DMS79 treated with DMSO at 0.1 percent for 48 hours (cell line): ENCODE measurements around the gene EYA2.

ENCODE experiments used
- DNase-seq: peaks from one replicate; lab custom pipeline; 2025; lab: John Stamatoyannopoulos, UW

EYA2 gene

DNA sequence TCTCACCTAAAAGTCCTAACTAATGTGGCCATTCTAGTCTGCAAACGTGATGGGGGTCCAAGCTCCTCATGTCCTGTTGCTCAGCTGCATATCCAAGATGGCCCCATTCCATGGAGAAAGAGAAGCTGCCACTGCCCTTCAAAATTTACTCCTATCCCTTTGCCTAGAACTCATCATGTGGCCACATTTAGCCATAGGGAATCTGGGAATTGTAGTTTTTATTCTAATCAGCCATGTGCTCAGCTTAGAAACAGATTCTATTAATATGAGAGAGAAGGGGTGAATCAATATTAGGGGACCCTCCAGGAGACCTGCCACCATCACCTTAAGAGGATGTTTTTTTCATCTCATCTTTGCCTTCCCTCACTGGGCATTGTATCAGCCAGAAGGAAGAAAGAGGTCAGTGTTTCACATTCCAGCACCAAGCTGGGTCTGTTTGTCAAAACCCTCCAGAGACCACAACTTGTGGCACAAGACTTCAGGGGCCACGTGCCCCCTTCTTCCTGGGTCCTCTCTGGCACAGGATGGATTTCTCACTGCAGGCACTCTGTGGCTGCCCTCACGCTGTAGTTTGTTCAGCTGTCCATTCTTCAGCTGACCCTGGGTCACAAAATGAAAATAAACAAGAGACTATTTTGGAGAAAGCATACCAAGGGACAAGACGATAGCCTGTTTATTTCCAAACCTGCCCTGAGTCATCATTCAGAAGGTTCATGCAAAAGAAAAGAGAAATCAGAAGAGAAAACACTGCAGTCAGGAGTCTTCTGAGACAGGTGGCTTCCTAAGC, 172.0 kb downstream of the EYA2 start:
- DNase-seq = no peak

DNA sequence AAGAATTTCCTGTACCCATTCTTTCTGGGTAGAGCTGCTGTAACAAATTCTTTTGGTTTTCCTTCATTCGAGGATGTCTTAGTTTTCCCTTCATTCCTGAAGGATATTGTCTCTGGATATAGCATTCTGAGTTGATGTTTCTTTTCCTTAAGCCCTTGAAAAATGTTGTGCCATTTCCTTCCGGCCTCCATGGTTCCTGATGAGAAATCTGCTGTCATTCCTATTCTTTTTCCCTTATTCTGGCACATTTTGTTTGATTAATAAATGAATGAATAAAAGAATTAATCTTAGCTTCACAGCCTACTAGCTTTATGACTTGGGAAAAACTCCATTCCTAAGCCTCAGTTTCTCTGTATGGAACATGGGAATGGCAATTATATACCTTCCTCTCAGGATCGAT, 173.1 kb downstream of the EYA2 start:
- no peak for DNase-seq

DNA sequence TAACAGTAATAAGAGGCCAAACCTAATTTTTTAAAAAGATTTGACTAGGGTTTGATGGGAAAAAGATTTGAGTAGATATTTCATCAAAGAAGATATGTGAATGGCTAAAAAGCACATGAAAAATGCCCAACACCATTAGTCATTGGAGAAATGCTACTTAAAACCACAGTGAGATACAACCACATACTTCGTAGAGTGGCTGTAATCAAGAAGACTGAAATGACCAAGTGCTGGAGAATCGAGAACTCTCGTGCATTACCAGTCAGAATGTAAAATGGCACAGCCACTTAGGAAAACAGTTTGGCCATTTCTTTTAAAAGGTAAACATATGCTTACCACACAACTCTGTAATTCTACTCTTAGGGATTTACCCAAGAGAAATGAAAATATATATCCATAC, 175.5 kb downstream of the EYA2 start:
- no peak for DNase-seq

DNA sequence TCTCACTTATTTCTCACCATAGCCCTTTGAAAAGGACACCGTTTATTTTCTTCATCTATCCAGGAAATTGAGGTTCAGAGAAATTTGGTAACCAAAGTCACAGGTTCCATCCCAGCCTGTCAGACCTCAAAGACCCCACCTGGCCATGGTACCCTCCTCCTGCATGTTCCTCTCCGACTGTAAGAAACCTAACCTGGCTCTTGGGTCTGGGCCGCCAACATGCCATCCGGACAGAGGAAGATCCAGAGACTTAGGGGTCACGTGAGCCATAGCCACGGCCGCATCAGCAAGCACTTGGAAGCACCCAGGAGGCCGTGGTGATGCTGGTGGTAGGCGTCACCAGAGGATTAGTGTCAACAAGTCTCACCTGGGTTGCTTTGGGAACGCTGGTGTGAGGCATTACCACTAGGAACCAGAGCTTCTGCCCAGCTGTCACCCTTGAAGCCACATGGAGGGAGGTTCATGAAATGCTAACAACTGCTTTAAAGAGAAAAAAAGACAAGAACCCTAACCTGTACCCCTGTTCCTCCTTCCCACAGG, 177.1 kb downstream of the EYA2 start:
- DNase-seq = no peak

DNA sequence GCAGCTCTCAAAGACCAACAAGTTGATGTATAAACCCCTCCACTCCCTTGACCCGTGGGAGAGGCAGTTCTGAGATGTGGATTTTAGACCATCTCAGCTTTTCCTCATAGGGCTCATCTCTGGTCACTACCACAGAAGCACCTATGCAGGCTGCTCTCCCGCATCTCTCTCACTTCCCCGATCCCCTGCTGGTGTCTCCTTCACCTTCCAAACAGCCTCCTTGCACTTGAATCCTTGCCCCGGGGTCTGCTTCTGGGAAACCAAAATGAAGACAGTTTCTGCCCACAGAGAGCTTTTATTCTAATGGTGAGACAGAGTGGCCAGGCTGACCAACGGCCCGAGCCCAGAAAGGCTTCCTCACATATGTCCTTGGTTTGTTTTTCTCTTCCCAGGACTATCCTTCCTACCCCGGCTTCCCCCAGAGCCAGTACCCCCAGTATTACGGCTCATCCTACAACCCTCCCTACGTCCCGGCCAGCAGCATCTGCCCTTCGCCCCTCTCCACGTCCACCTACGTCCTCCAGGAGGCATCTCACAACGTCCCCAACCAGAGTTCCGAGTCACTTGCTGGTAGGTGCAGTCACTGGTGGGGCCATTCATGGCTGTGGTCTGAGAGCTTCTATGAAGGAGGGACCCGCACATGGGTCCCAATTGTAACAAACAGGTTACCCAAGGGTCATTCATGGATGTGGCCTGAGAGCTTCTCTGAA, 179.3 kb downstream of the EYA2 start:
- DNase-seq = no peak

DNA sequence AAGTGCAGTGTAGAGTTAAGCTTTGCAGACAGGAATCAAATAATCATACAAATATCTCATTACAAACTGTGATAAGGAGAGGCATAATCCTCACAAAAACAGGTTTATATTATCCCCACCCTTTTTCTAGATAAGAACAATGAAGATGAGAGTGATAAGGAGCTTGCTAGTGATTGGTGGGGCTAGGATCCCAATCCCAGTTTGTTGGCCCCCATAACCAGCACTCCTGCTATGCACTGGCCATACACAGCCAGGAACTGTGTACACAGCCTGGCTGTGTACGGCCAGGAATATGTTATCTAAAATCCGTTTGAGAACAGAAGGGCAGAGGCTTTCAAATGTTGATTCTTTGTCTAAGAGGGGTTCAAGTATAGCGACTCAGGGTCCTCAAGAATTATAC, 180.6 kb downstream of the EYA2 start:
- DNase-seq = no peak

DNA sequence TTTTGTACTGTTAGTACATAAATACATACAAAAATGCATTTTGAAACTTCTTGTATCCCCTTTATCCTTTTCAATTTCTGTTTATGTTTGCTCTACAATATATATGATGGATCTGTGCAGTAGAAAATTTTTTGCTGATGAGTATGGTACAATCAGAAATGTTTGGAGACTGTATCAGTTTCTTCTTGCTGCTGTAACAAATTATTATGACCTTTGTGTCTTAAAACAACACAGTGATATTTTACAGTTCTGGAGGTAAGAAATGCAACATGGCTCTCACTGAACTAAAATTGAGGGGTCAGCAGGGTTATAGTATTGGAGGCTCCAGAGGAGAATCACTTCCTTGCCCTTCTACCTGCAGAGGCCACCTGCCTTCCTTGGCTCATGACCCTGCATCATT, 184.4 kb downstream of the EYA2 start:
- no peak for DNase-seq

DNA sequence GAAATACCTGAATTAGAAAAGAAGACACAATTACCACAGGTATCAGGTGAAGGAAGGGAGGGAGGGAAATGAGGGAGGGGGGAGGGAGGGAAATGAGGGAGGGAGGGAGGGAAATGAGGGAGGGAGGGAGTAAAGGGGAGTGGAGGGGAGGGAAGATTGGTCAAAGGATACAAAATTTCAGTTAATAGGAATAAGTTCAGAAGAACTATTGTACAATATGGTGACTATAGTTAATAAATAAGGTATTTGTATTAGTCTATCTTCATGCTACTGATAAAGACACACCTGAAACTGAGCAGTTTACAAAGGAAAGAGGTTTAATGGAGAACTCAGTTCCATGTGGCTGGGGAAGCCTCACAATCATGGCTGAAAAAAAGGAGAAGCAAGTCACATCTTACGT, 185.7 kb downstream of the EYA2 start:
- DNase-seq = no peak

DNA sequence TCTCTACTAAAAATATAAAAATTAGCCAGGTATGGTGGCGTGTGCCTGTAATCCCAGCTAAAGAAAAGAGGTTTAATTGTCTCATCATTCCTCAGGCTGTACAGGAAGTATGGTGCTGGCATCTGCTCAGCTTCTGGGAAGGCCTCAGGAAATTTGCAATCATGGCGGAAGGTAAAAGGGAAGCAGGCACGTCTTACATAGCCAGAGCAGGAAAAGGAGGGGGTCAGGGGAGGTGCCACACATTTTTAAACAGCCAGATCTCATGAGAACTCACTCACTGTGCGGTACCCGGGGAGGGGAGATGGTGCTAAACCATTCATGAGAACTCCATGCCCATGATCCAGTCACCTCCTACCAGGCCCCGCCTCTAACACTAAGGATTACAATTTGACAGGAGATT, 191.7 kb downstream of the EYA2 start:
- no peak for DNase-seq

DNA sequence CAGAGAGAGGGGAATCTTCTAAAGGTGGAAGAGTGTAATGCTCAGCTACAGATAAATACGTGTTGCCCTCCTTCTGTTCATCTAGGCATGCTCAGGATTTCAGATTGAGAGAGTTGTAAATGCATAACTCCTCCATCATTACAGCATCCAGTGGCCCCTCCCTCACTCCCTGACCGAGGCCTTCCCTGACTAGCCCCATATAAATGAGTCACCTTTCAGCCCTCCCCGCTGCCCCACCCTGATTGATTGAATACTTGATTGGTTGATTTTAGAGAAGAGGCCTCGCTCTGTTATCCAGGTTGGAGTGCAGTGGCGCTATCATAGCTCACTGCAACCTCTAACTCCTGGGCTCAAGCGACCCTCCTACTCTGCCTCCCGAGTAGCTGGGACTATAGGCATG, 193.7 kb downstream of the EYA2 start:
- DNase-seq = no peak

DNA sequence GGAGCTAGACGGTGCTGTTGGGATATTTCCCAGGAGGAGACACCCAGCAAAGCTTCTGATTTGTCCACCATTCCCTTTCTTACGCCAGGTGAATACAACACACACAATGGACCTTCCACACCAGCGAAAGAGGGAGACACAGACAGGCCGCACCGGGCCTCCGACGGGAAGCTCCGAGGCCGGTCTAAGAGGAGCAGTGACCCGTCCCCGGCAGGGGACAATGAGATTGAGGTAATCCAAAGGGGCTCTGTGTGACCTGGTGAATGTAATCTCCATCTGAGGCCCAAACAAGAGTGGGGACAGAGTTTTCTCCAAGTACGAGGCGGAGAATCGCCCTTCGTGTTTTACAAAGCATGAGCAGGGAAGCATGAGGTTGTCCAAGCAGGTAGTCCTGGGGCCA, 194.5 kb downstream of the EYA2 start:
- no peak for DNase-seq

DNA sequence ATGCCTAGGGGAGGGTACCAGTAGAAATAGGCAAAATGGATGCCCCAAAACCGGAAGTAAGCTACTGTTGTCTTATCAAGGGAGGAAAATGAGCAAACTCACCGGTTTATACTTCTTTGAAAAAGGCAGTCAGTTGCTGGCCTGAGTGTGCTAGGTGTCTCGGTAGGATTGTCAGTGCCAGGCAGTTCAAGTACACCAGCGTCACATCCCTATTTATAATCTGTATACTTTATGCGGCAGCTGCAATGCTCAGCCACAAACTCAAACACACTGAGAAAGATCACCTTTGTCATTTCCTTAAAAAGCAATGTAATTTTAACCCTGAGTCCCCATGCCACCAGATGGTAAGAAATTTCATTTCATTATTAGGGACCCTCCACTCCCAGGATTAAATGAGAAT, 196.2 kb downstream of the EYA2 start:
- DNase-seq = no peak

DNA sequence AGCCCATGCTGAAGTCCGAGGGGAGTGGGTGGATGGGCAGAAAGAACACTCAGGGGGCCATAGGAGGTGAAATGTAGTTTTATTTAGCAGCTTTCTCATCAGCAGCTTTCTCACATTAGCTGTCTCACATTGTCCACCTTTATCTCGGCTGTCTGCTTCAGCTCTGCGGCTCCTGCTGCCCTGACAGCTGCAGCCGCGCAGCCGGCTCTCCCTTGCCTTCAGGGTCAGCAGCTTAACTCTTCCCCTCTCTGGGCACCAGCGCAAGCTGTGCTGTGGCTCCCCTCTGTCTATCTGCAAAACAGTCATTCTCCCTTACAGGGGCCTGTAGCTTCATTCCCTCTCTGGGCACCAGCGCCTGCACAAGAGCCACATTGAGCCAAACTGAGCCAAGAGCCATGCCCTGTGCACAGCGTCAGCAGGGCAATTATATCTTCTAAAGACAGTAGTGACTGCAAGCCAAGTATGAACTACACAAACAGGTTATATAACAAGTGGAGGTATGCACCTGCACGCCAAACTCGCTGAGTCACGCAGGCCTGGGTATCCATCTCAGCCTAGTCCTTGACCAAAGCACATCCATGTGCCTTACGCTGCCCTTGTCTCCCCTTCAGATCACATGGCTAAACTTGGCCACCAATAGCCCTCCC, 198.8 kb downstream of the EYA2 start:
- DNase-seq = no peak

DNA sequence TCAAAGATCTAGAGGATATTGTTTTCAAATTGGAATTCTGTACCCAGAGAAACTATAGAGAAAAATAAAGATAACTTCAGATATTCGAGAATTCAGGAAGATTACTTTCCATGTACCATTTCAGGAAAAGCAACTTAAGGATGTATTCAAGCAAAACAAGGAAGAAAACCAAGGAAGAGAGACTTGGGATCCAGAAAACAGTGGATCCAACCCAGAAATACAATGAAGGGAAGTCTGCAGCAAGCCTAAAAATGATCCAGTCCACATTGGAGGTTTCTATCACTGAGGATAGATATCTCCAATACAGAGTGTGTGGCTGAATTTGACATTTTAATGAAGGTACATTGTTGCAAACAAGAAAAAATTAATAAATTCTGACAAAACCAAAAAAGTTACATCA, 201.0 kb downstream of the EYA2 start:
- no peak for DNase-seq

DNA sequence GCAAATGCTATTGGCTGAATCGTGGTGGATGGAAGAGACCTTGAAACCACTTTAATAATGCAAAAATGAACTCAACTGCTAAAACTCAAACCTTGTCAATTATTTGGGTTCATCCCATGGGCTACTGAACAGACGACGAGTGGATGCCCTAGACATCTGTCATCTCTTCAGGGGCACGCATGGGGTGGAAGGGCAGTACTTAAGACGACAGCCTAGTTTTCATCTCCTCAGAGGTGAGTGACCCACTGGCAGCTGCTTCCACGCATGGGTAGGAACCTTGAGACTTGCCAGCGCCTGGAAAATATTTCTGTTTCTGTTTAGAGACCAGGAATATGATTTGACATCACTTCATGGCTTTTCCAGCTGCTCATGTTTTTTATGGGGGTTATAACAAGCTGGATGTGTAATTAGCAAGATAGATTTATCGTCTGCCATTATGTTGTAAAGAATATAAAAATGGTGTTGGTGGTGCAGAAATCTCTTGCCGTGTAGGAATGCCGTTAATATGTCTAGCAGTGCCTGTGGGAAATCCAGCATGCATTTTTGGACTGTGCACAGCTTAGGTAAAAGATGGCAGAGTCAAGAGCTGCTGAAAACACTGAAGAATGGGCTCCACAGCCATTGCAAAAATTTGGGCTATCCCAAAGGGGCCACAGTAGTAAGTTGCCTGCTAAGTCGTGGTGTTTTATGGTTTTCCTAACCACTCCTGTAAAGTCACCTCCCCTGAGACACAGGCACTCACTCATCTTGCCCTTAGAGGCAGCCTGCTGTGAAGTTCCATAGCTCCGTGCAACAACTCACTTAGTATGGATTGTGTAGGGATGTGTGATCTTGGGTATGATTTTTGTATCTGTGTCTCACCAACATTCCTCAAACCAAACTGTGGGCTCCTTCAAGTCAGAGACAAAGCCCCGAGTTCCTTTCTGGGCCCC, 203.3 kb downstream of the EYA2 start:
- DNase-seq = no peak

DNA sequence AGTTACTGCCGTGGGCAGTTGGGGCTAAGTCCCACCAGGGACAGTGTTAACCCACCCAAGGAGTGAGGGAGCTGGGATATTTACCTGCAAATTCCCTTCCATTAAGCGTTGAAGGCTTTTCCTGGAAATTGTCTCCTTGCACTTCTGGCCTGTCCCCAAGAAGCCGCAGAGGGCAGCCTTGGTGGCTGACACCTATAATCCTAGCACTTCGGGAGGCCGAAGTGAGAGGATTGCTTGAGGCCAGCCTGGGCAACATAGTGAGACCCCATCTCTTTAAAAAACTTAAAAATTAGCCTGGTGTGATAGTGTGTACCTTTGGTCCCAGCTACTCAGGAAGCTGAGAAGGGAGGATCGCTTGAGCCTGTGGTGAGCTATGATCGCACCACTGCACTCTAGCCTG, 204.4 kb downstream of the EYA2 start:
- DNase-seq = no peak

DNA sequence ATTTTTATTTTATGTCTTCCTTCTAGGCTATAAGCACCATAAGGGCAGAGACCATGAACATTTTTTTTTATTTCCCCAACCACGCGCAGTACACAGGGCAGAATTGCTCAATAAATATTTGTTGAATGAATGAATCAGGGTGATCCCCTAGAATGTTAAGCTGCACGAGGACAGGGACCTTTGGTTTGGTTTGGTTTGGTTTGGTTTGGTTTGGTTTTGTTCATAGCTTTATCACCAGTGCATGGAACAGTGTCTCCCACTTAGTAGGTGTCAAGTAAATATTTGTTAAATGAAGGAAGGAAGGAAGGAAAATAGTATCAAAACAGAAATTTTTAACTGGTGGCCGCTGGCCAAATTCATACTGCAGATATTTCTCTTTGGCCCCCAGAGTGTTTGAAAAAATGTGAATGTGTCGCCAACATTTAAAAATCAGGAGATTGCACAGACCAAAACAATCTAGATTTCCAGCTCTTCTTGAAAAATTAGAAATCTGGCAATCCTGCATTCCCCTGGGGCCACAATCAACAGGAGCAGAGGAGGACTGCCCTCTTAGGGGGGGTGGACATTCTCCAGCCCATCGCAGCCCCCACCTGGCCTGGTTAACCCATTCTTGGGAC, 205.3 kb downstream of the EYA2 start:
- no peak for DNase-seq

DNA sequence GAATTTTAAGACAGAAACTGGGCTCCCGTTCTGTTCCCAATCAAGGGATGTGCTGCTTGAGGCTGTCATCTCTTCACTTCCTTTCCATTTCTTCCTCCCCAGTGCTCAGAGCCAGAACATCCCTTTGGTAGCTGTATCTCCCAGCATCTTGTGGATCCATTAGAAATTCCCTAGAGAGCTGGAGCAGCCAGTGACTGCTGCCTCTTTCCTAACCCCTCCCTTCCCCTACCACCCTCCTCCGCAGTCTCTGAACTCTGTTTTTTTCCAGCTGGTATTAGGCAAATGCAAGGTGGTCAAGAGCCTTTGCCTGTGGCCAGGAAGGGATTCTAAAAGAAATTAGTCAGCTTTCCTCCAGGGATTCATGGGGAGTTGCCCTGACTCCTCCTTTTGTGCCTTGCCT, 208.0 kb downstream of the EYA2 start:
- no peak for DNase-seq

DNA sequence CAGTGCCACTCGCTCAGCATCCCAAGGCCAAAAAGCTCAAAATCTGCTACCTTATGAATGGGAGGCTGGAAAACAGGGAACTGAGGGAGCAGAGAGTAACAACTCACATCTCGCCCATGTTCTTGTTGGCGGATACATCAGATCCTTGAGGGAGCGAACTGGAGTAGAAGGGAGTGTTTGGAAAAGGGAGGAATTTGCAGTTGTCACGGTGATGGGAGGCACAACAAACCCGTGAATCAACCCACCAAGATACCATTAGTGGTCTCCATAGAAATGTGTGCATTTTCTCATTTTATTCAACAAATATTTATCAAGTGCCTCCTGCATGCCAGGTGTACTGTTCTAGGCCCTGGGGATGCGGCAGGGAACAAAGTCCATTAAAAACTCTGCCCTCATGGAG, 212.1 kb downstream of the EYA2 start:
- DNase-seq = no peak

DNA sequence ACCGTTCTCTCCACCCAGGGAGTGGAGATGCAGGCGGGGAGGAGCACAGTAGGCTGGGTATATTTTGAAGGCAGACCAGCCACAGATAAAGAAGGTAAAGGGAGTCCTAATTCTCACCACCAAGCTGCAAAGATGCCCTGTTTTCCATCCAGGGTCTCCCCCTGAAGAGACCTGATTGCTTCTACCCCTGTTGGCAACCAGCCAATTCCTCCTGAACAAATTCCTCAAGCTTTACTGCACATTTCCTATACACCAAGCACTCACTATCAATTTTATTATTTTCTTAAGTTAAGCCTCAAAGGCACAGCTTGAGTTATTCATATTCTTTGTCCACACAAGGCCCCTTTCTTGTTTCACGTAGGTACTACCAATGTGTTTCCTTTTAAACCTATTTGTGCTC, 214.4 kb downstream of the EYA2 start:
- DNase-seq = no peak

DNA sequence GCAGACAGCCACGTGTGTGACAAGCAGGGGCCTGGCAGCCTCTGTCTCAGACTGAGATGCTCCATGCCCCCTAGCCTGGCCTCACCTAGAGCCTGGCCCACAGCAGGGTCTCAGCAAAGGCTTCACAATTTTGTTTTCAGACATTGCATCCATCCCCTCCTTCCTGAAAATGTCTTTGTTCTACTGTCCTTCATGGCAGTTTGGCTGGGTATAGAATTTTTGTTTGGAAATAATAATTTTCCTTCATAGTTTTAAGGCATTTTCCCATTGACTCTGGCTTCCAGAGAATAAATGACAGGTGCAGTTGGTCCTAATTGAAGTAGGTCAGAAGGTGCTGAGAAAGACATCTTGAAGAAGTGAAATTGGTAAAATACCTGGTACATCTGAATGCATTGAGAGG, 216.2 kb downstream of the EYA2 start:
- no peak for DNase-seq

DNA sequence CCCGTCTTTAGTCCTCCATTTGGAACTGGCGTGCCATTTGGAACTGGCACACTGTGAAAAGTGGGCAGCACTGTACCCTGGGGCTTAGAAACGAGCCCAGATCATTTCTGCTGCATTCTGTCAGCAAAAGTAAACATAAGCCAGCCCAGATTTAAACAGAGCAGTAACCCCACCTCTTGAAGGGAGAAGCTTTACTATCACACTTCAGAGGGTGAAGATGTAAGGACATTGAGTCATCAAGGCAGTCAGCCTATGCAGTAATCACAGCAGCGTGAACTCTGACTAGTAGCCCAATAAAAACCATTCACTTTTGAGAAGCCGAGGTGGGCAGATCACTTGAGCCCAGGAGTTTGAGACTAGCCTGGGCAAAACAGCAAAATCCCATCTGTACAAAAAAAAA, 216.9 kb downstream of the EYA2 start:
- no peak for DNase-seq
